ENCODE data around the gene SORCS2. TPM values are rescaled to one million over a fixed set of nuclear protein-coding genes. Genes with fewer than 3 reads are reported as not detected.

The SORCS2 gene
- total and polyA plus RNA-seq, 2 of the 8 experiments (the other 6 are each of a cell fraction or from before 2014, with no cell fraction given), result 0.36 to 1.8 TPM

- no peak for TF ChIP-seq CEBPB (IDR thresholded peaks at IDR 0.05; ENCODE audit: low read depth, low read length)
- no peak for TF ChIP-seq EGR1 (IDR thresholded peaks at IDR 0.05; ENCODE audit: borderline replicate concordance, low read depth, low read length)
- no peak for TF ChIP-seq HDAC2 (IDR thresholded peaks at IDR 0.05; ENCODE audit: borderline replicate concordance in 1 of 2, low read depth in 2 of 2, low read length in 2 of 2)
- no peak for TF ChIP-seq CHD1 (IDR thresholded peaks at IDR 0.05; ENCODE audit: low read depth, low read length)
These were observed 19.4 kb upstream of the SORCS2 start (continued) for GRCh38 chr4:7172946-7173345.
